GM12865 (cell line): ENCODE results near the gene TMEM80.
A peak's percentile ranks its signal among the peaks of the same experiment; 100 is the strongest.

Experiments
- DNase-seq: peaks from one replicate; pipeline ENCODE4 v3.0.0; 2010; ENCODE audit warnings: low read depth
- H3K4me3 ChIP-seq: 2 replicates; pipeline ENCODE4 v1.5.1; 2011; ENCODE audit warnings: mild to moderate bottlenecking, low read depth, low read length, control low read depth
- TF ChIP-seq, protein P1 (sequence below): IDR thresholded peaks from 2 replicates; pipeline ENCODE4 v1.5.1; 2011; ENCODE audit warnings: low read length, control low read depth, low read depth, inconsistent platforms; ENCODE audit not compliant: insufficient read depth; ENCODE audit errors: missing control alignments

Gene TMEM80

DNA sequence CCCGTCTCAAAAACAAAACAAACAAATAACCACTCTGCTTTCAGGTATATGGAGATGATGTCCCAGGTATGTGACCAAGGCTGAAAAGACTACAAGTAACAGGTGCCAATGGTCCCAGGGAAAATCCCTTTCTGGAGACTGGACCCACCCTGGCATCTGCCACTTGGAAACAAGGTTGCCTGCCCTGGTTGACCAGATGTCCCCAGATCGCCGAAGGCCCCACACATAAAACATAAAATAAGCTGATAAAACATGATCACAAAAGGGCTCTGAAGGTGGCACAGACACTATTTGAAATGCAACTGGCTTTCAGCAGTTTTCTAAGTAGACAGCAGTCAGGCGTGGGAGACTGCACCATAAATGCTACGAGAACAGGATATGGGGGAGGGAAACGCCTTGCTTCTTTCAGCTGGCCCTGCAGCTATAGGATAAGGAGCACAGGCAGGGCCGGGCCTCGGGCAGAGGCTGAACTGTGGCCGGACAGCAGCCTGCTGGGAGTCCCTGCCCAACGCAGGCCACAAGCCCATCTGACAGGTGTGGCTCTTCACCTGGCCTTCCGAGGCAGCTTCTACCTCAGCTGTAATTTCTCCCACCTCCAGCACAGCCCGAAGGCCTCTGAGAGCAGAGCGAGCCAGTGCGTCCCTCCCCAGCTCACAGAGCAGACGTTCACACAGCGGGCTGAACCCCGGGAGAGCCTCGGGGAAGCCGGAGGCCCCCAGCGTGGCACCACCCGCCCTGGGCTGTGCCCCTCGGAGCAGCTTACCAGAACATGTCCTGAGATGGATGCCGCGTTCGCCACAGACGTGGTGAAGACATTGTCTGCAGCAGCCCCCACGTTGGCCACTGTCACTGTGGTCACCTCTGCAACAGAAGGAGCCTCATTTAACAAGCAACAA is 4.6 kb upstream of the TMEM80 start:
- TF ChIP-seq, protein P1, sequence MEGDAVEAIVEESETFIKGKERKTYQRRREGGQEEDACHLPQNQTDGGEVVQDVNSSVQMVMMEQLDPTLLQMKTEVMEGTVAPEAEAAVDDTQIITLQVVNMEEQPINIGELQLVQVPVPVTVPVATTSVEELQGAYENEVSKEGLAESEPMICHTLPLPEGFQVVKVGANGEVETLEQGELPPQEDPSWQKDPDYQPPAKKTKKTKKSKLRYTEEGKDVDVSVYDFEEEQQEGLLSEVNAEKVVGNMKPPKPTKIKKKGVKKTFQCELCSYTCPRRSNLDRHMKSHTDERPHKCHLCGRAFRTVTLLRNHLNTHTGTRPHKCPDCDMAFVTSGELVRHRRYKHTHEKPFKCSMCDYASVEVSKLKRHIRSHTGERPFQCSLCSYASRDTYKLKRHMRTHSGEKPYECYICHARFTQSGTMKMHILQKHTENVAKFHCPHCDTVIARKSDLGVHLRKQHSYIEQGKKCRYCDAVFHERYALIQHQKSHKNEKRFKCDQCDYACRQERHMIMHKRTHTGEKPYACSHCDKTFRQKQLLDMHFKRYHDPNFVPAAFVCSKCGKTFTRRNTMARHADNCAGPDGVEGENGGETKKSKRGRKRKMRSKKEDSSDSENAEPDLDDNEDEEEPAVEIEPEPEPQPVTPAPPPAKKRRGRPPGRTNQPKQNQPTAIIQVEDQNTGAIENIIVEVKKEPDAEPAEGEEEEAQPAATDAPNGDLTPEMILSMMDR: no peak
- DNase-seq: no peak
- no peak overlapping the region for H3K4me3 ChIP-seq

DNA sequence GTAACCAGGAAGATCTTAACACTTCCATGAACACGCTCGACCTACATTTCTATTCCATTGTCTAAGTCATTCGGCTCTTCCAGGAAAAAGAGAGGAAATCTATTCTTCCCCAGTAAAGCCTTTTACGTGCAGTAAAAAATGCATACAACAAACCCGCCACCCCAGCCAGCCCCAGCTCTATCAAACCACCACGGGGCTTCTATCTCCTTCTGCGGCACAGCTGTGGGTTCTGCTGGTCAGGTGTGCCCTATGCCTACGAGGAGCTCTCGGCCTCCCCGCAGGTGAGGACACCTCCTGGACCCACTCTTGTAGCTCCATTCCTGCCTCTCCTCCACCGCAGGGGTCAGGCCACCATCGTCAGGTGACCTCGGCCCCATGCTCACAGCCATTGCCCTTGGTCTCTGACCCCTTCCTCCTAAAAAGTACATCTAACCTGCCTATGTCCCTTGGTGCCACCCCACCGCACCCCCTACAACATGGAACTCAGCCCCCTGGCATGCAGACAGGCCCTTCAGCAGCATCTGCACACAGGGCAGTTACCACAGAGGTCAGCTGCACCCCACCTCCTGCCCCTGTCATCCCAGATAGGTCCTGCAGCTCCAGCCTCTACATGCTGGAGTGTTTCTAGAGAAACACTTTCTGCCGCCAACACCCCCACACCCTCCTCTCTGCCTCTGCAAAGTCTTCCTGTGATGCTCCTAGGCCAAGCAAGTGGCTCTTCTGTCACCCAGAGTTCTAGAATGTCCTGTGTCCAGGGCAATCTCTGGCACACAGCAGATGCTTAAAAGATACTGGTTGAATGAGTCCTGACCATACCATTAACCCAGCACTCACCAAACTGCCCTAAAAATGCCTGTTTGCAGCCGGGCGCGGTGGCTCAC is 3.7 kb upstream of the TMEM80 start:
- TF ChIP-seq, protein P1: no peak
- DNase-seq: no peak
- H3K4me3 ChIP-seq: no peak overlapping the region

DNA sequence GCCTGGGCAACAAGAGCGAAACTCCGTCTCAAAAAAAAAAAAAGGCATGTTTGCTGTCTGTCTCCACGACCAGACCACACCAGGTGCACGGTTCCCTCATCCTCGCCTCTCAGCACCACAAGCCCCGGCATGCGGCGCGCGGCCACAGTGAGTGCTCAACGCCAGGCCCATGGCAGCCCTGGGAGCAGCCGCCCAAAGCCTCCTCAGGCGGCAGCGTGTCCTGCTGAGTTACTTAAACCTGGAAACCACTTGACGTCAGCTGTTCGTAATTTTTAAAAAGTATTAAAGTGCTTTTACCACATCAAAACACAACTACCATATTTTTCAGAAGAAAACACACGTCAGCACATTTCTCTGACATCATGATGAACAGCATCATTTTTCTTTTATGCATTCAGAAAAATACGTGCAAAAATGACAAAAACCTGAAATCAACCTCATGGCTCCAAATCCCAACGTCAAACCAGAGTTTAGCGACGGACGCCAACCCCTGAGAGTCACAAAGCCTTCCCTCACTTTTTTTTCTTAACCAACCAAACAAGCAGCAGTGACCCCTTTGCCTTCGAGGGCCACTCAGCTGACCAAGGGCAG is 2.7 kb upstream of the TMEM80 start:
- DNase-seq: peak; percentile 52
- H3K4me3 ChIP-seq: peak overlapping the region; percentile 51
- TF ChIP-seq, protein P1: no peak

DNA sequence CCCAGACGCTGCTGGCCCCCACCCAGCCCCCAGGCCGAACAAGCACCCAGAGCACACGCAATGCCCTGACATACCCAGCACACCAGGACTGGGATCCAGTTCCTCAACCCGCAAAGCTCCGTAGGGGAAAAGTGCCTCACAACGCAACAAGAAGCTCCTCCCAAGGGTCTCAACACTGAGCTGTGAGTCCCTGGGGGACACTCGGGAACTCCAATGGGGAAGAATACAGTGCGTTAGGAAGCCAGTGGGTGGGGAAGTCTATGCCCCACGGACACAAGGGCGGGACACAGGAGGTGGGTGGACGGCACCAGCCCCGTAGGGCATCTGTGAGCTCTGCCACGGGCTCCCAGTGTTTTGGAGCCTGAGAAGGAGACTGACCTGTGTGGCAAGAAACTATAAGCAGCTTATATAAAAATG is 2.2 kb upstream of the TMEM80 start:
- DNase-seq: no peak
- H3K4me3 ChIP-seq: peak overlapping the region; percentile 51
- TF ChIP-seq, protein P1: no peak

DNA sequence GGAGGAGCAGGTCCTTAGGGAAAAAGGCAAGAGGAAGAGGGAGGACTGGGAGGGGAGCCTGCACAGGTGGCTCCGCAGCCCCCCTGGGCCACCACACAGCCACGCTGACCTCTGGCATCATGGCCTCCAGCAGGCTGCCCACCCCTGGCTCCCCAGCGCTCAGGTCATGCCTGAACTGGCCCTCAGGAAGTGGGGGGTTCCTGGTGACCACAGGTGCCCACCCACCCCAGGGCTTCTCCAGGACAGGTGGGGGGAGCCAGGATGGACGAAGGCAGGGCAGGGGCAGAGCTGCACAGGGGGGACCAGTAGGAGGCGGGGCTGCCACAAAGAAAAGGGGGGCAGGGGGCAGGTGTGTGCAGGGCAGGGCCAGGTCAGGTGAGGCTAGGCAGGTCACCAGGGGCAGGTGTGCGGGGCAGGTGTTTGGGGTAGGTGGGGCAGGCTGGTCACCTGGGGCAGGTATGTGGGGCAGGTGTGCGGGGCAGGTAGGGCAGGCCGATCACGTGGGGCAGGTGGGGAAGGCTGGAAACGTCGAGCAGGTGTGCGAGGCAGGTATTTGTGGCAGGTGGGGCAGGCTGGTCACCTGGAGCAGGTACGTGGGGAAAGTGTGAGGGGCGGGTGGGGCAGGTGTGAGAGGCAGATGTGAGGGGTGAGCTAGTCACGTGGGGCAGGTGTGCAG is 1.6 kb upstream of the TMEM80 start:
- TF ChIP-seq, protein P1: no peak
- peak overlapping the region; percentile 51 for H3K4me3 ChIP-seq
- no peak for DNase-seq

DNA sequence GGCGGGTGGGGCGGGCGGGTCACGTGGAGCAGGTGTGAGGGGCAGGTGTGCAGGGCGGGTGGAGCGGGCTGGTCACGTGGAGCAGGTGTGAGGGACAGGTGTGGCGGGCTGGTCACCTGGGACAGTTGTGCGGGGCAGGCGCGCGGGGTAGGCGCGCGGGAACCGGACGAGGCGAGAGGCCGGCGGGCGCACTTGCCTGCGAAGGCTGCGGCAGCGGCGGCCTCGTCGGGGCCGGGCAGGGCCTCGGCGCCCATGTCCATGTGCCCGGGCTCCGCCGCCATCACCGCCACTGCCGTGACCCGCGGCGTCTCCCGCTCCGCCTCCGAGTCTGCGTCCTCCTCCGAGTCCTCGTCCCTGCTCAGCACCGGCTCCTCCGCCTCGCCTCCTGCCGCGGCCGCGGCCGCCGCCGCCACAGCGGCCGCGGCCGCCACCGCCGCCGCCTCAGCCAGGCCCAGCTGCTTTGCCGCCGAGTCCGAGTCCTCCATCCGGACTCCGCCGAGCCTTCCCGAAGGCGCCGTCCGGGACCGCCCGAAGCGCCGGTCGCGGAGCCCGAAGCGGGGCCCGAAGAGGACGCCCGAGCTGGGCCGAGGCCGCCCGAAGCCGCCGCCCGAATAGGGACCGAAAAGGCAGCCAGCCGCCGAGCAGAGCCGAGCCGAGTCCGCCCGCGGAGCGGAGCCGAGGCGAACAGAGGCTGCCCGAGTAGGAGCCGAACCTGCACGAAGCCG is 891 bp upstream of the TMEM80 start, which contains the start of gene DEAF1:
DEAF1 (minus strand) TSS at position 660 of the 725 bp plus-strand sequence; CDS start at position 485, 175 bp downstream.
- peak; percentile 99 for DNase-seq
- H3K4me3 ChIP-seq: peak within 1 kb of the TSS; percentile 81
- TF ChIP-seq, protein P1: no peak
